ENCODE results near the gene ELFN1.
A peak's percentile ranks its signal among the peaks of the same experiment; 100 is the strongest.
"Not testable (repeated sequence)": the region's sequence is repeated elsewhere in the genome, so short reads cannot be mapped to it uniquely, and the experiment has no call there.

ELFN1 gene

GRCh38 chr7:1755783-1756625 lies 85.9 kb downstream of the ELFN1 start:
- DNase-seq = no peak
- intact Hi-C loops (cut with DNase I) = no loop called here

GRCh38 chr7:1757601-1758000 lies 87.5 kb downstream of the ELFN1 start:
- DNase-seq = no peak
- intact Hi-C loops (cut with DNase I) = no loop called here

GRCh38 chr7:1758028-1758858 lies 88.2 kb downstream of the ELFN1 start:
- intact Hi-C loops (cut with DNase I) = no loop called here
- DNase-seq = peak in 10 of 42 donors; percentile 7 to 46 (median 26)

GRCh38 chr7:1758859-1759521 lies 88.9 kb downstream of the ELFN1 start:
- intact Hi-C loops (cut with DNase I) = no loop called here
- DNase-seq = peak in 12 of 42 donors; percentile 11 to 49 (median 30)

GRCh38 chr7:1761097-1761496 lies 91.0 kb downstream of the ELFN1 start:
- DNase-seq = peak in 2 of 42 donors; percentile 6 to 12
- intact Hi-C loops (cut with DNase I) = no loop called here

- peak in 1 of 42 donors; percentile 34 for DNase-seq
- intact Hi-C loops (cut with DNase I) = no loop called here
Observed at GRCh38 chr7:1761774-1762173, 91.7 kb downstream of the ELFN1 start.

- intact Hi-C loops (cut with DNase I) = no loop called here
- peak in 1 of 42 donors; percentile 22 for DNase-seq
Observed at GRCh38 chr7:1762238-1762945, 92.3 kb downstream of the ELFN1 start.

GRCh38 chr7:1763033-1763432 lies 93.0 kb downstream of the ELFN1 start:
- peak in 1 of 42 donors; percentile 21 for DNase-seq
- intact Hi-C loops (cut with DNase I) = no loop called here

- intact Hi-C loops (cut with DNase I) = not testable (repeated sequence)
- DNase-seq = peak in 1 of 42 donors; percentile 7
Observed at GRCh38 chr7:1763911-1764310, 93.8 kb downstream of the ELFN1 start.

GRCh38 chr7:1765336-1765735 lies 95.3 kb downstream of the ELFN1 start:
- intact Hi-C loops (cut with DNase I) = no loop called here
- no peak for DNase-seq

- DNase-seq = no peak
- intact Hi-C loops (cut with DNase I) = no loop called here
Observed at GRCh38 chr7:1767524-1767923, 97.4 kb downstream of the ELFN1 start.

- peak in 2 of 42 donors; percentile 10 to 16 for DNase-seq
- intact Hi-C loops (cut with DNase I) = no loop called here
Observed at GRCh38 chr7:1768832-1769231, 98.8 kb downstream of the ELFN1 start.

- intact Hi-C loops (cut with DNase I) = no loop called here
- peak in 2 of 42 donors; percentile 33 to 36 for DNase-seq
Observed at GRCh38 chr7:1769286-1770200, 99.5 kb downstream of the ELFN1 start.

GRCh38 chr7:1770331-1770730 lies 100.3 kb downstream of the ELFN1 start:
- peak in 3 of 42 donors; percentile 2 to 30 (median 23) for DNase-seq
- intact Hi-C loops (cut with DNase I) = no loop called here

- no peak for DNase-seq
- intact Hi-C loops (cut with DNase I) = no loop called here
Observed at GRCh38 chr7:1775389-1775788, 105.3 kb downstream of the ELFN1 start.

GRCh38 chr7:1777122-1777521 lies 107.0 kb downstream of the ELFN1 start:
- DNase-seq = peak in 1 of 42 donors; percentile 18
- intact Hi-C loops (cut with DNase I) = no loop called here

GRCh38 chr7:1779445-1779844 lies 109.4 kb downstream of the ELFN1 start:
- intact Hi-C loops (cut with DNase I) = no loop called here

GRCh38 chr7:1781369-1781768 lies 111.3 kb downstream of the ELFN1 start:
- intact Hi-C loops (cut with DNase I) = no loop called here
- DNase-seq = peak in 2 of 42 donors; percentile 4 to 22

More at GRCh38 chr7:1779445-1779844, 109.4 kb downstream of the ELFN1 start:
- peak in 2 of 42 donors; percentile 16 to 32 for DNase-seq
